ENCODE measurements around the gene SAMD10. TPM values are rescaled to one million over a fixed set of nuclear protein-coding genes. Genes with fewer than 3 reads are reported as not detected.

SAMD10 gene
- total and polyA plus RNA-seq, 2 of the 8 experiments (the other 6 are each of a cell fraction or from before 2014, with no cell fraction given): 3.0 to 5.2 TPM

DNA sequence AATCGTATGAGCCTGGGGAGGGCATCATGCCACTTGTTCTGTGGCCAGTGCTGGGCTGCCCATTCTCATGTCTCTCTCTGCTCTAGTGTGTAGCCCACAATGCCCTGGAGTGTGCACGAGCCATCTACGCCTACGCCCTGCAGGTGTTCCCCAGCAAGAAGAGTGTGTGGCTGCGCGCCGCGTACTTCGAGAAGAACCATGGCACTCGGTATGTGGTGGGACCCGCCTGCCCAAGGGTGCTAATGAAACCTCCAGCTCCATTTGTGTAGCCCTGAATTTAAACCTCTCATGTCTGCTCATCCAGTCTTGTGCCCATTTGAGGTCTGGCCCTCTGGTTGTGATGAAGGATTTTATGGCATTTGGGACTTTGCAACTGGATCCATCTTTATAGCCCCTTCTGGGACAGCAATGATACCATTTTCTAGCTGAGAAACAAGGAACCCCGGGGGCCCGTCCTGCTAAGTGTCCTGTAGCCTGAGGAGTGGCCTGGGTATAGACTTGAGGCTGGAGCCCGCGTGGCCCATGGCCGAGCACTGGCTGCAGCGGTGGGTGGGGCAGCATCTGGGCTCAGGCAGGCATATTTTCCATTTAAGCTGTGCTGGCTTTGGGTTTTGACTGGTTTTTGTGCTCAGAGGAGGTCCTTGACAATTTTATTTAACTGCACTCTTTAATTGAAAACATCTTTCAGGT is 43.4 kb upstream of the SAMD10 start:
- POLR2A ChIA-PET (ENCODE audit: partially characterized antibody): interaction anchor here (1.5 kb wide), 1 partner anchor 10 kb away, joined by 5 read pairs; no protein-coding TSS in a partner anchor

More for the DNA sequence above, 43.4 kb upstream of the SAMD10 start:
- H3K36me3 ChIP-seq (ENCODE audit: control insufficient read depth in 2 of 4, insufficient read depth in 4 of 4, low read length in 3 of 4): peaks cover 22 to 52% (median 48%) of the 10 kb centered on the region in 4 experiments
- no peak overlapping the region for H2BK12ac ChIP-seq (ENCODE audit: low read depth, low read length)
- H3K4me1 ChIP-seq (replicated peaks in 1 of 4; ENCODE audit: control insufficient read depth in 3 of 4, insufficient read depth in 4 of 4, low read length in 3 of 4): no peaks in the 10 kb centered on the region
- no peak overlapping the region for H2AFZ ChIP-seq (ENCODE audit: low read length)
- no peak overlapping the region for H4K91ac ChIP-seq (replicated peaks; ENCODE audit: insufficient read length, low read length)
- H3K56ac ChIP-seq (replicated peaks; ENCODE audit: insufficient read length, low read depth, low read length): no peak overlapping the region
- H3K79me1 ChIP-seq (ENCODE audit: low read depth, low read length): peaks cover 10% of the 10 kb centered on the region
- no peak overlapping the region for H3K14ac ChIP-seq (ENCODE audit: insufficient read length)
- no peaks in the 10 kb centered on the region for H3K27me3 ChIP-seq (replicated peaks in 1 of 4; ENCODE audit: control insufficient read depth in 3 of 4, extremely low read depth in 1 of 4, insufficient read depth in 3 of 4, low read length in 3 of 4)
- H3K79me2 ChIP-seq (ENCODE audit: control insufficient read depth in 1 of 2, insufficient read depth in 2 of 2, low read length in 2 of 2): no peaks in the 10 kb centered on the region
- DNase-seq (ENCODE audit: low read depth in 1 of 2, low spot score in 2 of 2): no peak
- 96% methylated on average over 17 of the region's 17 CpGs; no CpG with 5 or more reads in 1 of the 2 experiments for WGBS, 2 experiments (ENCODE audit: extremely low coverage in 1 of 2, insufficient coverage in 1 of 2, insufficient read length in 1 of 2, insufficient replicate concordance in 2 of 2, low coverage in 1 of 2, low lambda C conversion rate in 2 of 2, missing lambda C conversion rate in 1 of 2)
- no peak overlapping the region for H3K4me3 ChIP-seq (ENCODE audit: extremely low read depth in 1 of 4, insufficient read depth in 2 of 4, low read depth in 3 of 4, low read length in 4 of 4)
- no peaks in the 10 kb centered on the region for H3K9me3 ChIP-seq (ENCODE audit: insufficient read depth in 2 of 2, low read depth in 1 of 2, low read length in 1 of 2)
- H3K4ac ChIP-seq (replicated peaks; ENCODE audit: insufficient read length, low read depth, low read length): no peak overlapping the region
- H4K20me1 ChIP-seq (replicated peaks in 1 of 2; ENCODE audit: control insufficient read depth in 1 of 2, insufficient read depth in 2 of 2, low read length in 2 of 2): peaks cover 3 to 21% of the 10 kb centered on the region in 2 experiments
- no peak overlapping the region for H2BK5ac ChIP-seq (ENCODE audit: low read depth, low read length)
- FAIRE-seq: no peak
- no peak overlapping the region for H3K23ac ChIP-seq (ENCODE audit: insufficient read length)
- no peak overlapping the region for H2BK15ac ChIP-seq (ENCODE audit: low read length)
- H3K27ac ChIP-seq (ENCODE audit: low read depth, low read length): no peak overlapping the region
- no peak overlapping the region for H4K5ac ChIP-seq (ENCODE audit: insufficient read length, low read depth, low read length)
- H3K9ac ChIP-seq (replicated peaks in 1 of 4; ENCODE audit: extremely low read depth in 1 of 4, low read depth in 3 of 4, low read length in 3 of 4): no peak overlapping the region
- H4K8ac ChIP-seq (ENCODE audit: extremely low read depth, insufficient read depth, low read length): no peak overlapping the region; the same call in 1 of the 2 replicates
- no peak overlapping the region for H2BK120ac ChIP-seq (replicated peaks; ENCODE audit: low read depth, low read length)
- CTCF ChIA-PET (ENCODE audit: partially characterized antibody): no interaction called here
- no peak overlapping the region for H2BK20ac ChIP-seq (ENCODE audit: low read length)
- no peak for TF ChIP-seq CBX8 (IDR thresholded peaks at IDR 0.05; ENCODE audit: borderline replicate concordance, low read depth, low read length)
- TF ChIP-seq SIRT6 (IDR thresholded peaks at IDR 0.05; ENCODE audit: low read length): no peak
- TF ChIP-seq RNF2 (IDR thresholded peaks at IDR 0.05; ENCODE audit: borderline replicate concordance, low read depth, low read length, missing control alignments, poor library complexity, severe bottlenecking): no peak
- TF ChIP-seq POU5F1 (IDR thresholded peaks at IDR 0.05; ENCODE audit: low read depth, low read length): no peak
- no peak overlapping the region for H3K18ac ChIP-seq (ENCODE audit: extremely low read depth, low read length)
- H3K4me2 ChIP-seq (ENCODE audit: insufficient read depth in 1 of 2, low read depth in 2 of 2, low read length in 2 of 2): no peak overlapping the region
- no peak overlapping the region for H2AK5ac ChIP-seq (ENCODE audit: low read depth, low read length)
- H3K23me2 ChIP-seq (ENCODE audit: low read depth, low read length): 0 out of 2 replicates have a peak, but pooled peaks cover 4% of the 10 kb centered on the region

Measured in H1 (cell line).